ENCODE data around the gene KLF15.

GRCh38 chr3:126306888-126307482 is 50.2 kb downstream of the KLF15 start:
- no peak for TF ChIP-seq EZH2 (IDR thresholded peaks at IDR 0.05; ENCODE audit: borderline replicate concordance, insufficient read depth, low read length, poor library complexity, severe bottlenecking)
- no peak for TF ChIP-seq SMC3 (conservative IDR thresholded peaks at IDR 0.05; ENCODE audit: poor library complexity)

Data from neural cell (in vitro differentiated cells).